SK-N-SH (cell line): Measurements from ENCODE around the gene MCTP2. TPM values are rescaled to one million over a fixed set of nuclear protein-coding genes. Genes with fewer than 3 reads are reported as not detected.

Experiments used
- CTCF ChIA-PET: fragments of 300-600, 350-600 bp; formaldehyde crosslinking; extraction: SDS; loops from one replicate; lab custom pipeline; 2021; lab: Yijun Ruan, JAX
- POLR2A ChIA-PET: fragments of 350-600 bp; sonication (Branson Sonifier 250); formaldehyde crosslinking; extraction: SDS; loops from one replicate; lab custom pipeline; 2020; ENCODE audit warnings: antibody characterized with exemption, inconsistent platforms; lab: Yijun Ruan, JAX
- DNase-seq: peaks from one replicate; pipeline ENCODE4 v3.0.0; 2012
- H2AFZ ChIP-seq: fragments of 200-600 bp; sonication (generic); 2 replicates; pipeline ENCODE4 v1.8.1; 2016; ENCODE audit warnings: antibody characterized with exemption, mild to moderate bottlenecking, low read depth
- H3F3A ChIP-seq: fragments of 200-600 bp; sonication (generic); replicated peaks from 2 replicates; pipeline ENCODE3; 2016; ENCODE audit warnings: antibody characterized with exemption, mild to moderate bottlenecking; ENCODE audit not compliant: insufficient read depth
- H3K27ac ChIP-seq, 2 experiments: fragments of 200-500 bp in 1 of 2; fragments of 200-600 bp in 1 of 2; sonication (Bioruptor generic) in 1 of 2; sonication (generic), shearing (Covaris generic) in 1 of 2; 2 replicates each; pipeline versions ENCODE4 v1.5.1 to v1.6.1; 2014 to 2016; ENCODE audit warnings: low read depth in 2 of 2, inconsistent platforms in 1 of 2, low read length in 1 of 2, mild to moderate bottlenecking in 1 of 2, mixed read lengths in 1 of 2
- H3K27me3 ChIP-seq: fragments of 200-600 bp; sonication (generic), shearing (Covaris generic); 2 replicates; pipeline ENCODE4 v1.6.1; 2016; ENCODE audit warnings: mixed run types; ENCODE audit not compliant: insufficient read depth
- H3K36me3 ChIP-seq, 2 experiments: fragments of 200-500 bp in 1 of 2; fragments of 200-600 bp in 1 of 2; sonication (Bioruptor generic) in 1 of 2; sonication (generic) in 1 of 2; replicated peaks in 1 of 2; 2 replicates each; pipeline versions ENCODE3 to v1.5.1; 2014 to 2016; ENCODE audit warnings: low read length in 1 of 2, mild to moderate bottlenecking in 1 of 2; ENCODE audit not compliant: insufficient read depth in 2 of 2, control insufficient read depth in 1 of 2
- H3K4me1 ChIP-seq, 2 experiments: fragments of 200-500 bp in 1 of 2; fragments of 200-600 bp in 1 of 2; sonication (Bioruptor generic) in 1 of 2; sonication (generic), shearing (Covaris generic) in 1 of 2; 2 replicates each; pipeline versions ENCODE4 v1.5.1 to v1.6.1; 2014 to 2016; ENCODE audit warnings: low read depth in 1 of 2, low read length in 1 of 2, mixed run types in 1 of 2; ENCODE audit not compliant: insufficient read depth in 2 of 2, control insufficient read depth in 1 of 2
- H3K4me2 ChIP-seq: fragments of 200-600 bp; sonication (generic), shearing (Covaris generic); 2 replicates; pipeline ENCODE4 v1.6.1; 2017; ENCODE audit warnings: mixed run types
- H3K4me3 ChIP-seq, 2 experiments: fragments of 200-500 bp in 1 of 2; fragments of 200-600 bp in 1 of 2; sonication (Bioruptor generic) in 1 of 2; sonication (generic), shearing (Covaris generic) in 1 of 2; 2 replicates each; pipeline versions ENCODE4 v1.5.1 to v1.8.1; 2014 to 2016; ENCODE audit warnings: low read depth in 2 of 2, inconsistent platforms in 1 of 2, low read length in 1 of 2, mild to moderate bottlenecking in 1 of 2, mixed read lengths in 1 of 2, moderate library complexity in 1 of 2
- H3K79me2 ChIP-seq: fragments of 200-600 bp; sonication (generic); 2 replicates; pipeline ENCODE4 v1.8.1; 2017; ENCODE audit warnings: mild to moderate bottlenecking; ENCODE audit not compliant: insufficient read depth
- H3K9ac ChIP-seq: fragments of 200-600 bp; sonication (generic); 2 replicates; pipeline ENCODE4 v1.6.1; 2017; ENCODE audit warnings: mixed run types
- H3K9me2 ChIP-seq: fragments of 200-600 bp; sonication (generic); 2 replicates; pipeline ENCODE4 v1.6.1; 2017; ENCODE audit warnings: mixed run types
- H3K9me3 ChIP-seq: fragments of 200-600 bp; sonication (generic); 2 replicates; pipeline ENCODE4 v1.6.1; 2017; ENCODE audit warnings: mixed run types, mild to moderate bottlenecking, moderate library complexity
- H4K20me1 ChIP-seq: fragments of 200-600 bp; sonication (generic); 2 replicates; pipeline ENCODE4 v1.6.1; 2017; ENCODE audit warnings: mild to moderate bottlenecking, mixed run types; ENCODE audit not compliant: insufficient read depth
- GABPA ChIP-seq: IDR thresholded peaks from 2 replicates; pipeline ENCODE4 v1.4.0; 2012; ENCODE audit warnings: low read depth, mild to moderate bottlenecking
- GATA2 ChIP-seq: sonication (generic); formaldehyde crosslinking; IDR thresholded peaks from 2 replicates; pipeline ENCODE4 v1.5.0; 2020; ENCODE audit warnings: mild to moderate bottlenecking, missing genetic modification reagents
- MEF2A ChIP-seq: IDR thresholded peaks from 2 replicates; pipeline ENCODE4 v1.4.0; 2012; ENCODE audit warnings: low read depth, borderline replicate concordance
- MXI1 ChIP-seq: IDR thresholded peaks from 2 replicates; pipeline ENCODE4 v1.6.1; 2012; ENCODE audit warnings: mild to moderate bottlenecking, low read depth, low read length, improper control_type of control experiment
- RCOR1 ChIP-seq: fragments of 150-350 bp; IDR thresholded peaks from 2 replicates; pipeline ENCODE4 v1.6.1; 2017; ENCODE audit warnings: antibody characterized with exemption, low read length
- RXRA ChIP-seq: IDR thresholded peaks from 2 replicates; pipeline ENCODE4 v1.4.0; 2012; ENCODE audit warnings: low read depth, mild to moderate bottlenecking, borderline replicate concordance
- SMC3 ChIP-seq: IDR thresholded peaks from 2 replicates; pipeline ENCODE4 v1.6.1; 2012; ENCODE audit warnings: low read depth, low read length, improper control_type of control experiment
- TAF1 ChIP-seq: IDR thresholded peaks from 2 replicates; pipeline ENCODE4 v1.6.1; 2012; ENCODE audit warnings: low read depth, mild to moderate bottlenecking, low read length, moderate library complexity, borderline replicate concordance
- WGBS: methylation state at CpG from one replicate; pipeline ENCODE4 v1.1.6; 2017; ENCODE audit warnings: low lambda C conversion rate; 5-methylcytosine and 5-hydroxymethylcytosine counted together
- polyA plus RNA-seq, 3 experiments: library from polyadenylated mRNA; depleted of rRNA; stranded (reverse); fragments of >200 nt; gene quantifications; 2 replicates each; pipeline ENCODE4 v1.2.3, GENCODE V29; 2012
- TF ChIP-seq, protein P1 (sequence below): fragments of 150-350 bp; IDR thresholded peaks from 2 replicates; pipeline ENCODE4 v1.6.1; 2017; ENCODE audit warnings: antibody characterized with exemption, low read length, low read depth, borderline replicate concordance
- TF ChIP-seq, protein P2 (sequence below): IDR thresholded peaks from 2 replicates; pipeline ENCODE4 v1.4.0; 2012; ENCODE audit warnings: low read depth, borderline replicate concordance
- TF ChIP-seq, protein P3 (sequence below): IDR thresholded peaks from 2 replicates; pipeline ENCODE4 v1.6.1; 2012; ENCODE audit warnings: mild to moderate bottlenecking, low read depth, low read length, moderate library complexity

The MCTP2 gene
- polyA plus RNA-seq, 1 of the 3 experiments (the other 2 are of a cell fraction), result 0.26 TPM

DNA sequence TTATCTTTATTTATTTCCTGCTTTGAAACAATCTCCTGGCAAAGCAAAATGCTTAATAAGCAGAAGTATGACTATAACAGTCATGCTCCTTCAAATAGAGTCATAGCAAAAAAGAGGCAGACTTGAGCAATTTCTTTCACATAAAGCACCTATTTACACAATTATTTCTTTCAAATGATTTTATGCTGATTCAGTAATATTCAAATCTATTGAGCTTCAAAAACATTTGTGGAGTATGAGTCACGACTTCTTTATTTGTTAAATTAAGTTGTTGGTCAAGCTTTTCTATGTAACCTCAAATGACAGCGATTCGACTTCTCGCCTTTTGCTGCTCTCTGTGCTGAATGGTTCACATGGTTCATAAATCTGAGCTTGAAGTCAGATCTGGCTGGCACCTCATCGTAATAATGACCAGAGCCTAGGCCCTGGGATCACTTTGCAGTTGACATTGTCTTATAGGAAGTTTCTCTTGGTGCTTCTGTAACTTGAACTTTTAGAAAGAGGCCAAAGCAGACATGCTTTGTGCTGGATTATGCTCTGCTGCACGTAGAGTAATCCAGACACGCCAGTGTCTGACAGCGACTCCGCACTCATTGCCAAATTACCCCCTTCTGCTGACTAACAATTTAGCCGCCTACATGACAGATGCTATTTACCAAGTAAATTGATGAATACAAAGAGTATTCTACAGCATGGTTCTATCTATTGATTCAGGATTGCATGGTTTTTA is 139.0 kb downstream of the MCTP2 start:
- Histone ChIP-seq H3K9me2 (no peaks in the 10 kb centered on the region), H3F3A (no peaks in the 10 kb centered on the region), H3K4me2 (no peak overlapping the region), H3K27ac (no peak overlapping the region), H3K9ac (no peak overlapping the region), H2AFZ (no peak overlapping the region), H3K9me3 (no peaks in the 10 kb centered on the region), H3K4me3 (no peak overlapping the region), H4K20me1 (no peaks in the 10 kb centered on the region), H3K79me2 (no peaks in the 10 kb centered on the region)
- ChIA-PET CTCF (interaction anchor here (0.9 to 1.1 kb wide), 2 partner anchors 13 to 17 kb away, joined by 3 to 5 read pairs; no protein-coding TSS in a partner anchor), POLR2A (no interaction called here)
- 64% methylated on average over 10 of the region's 10 CpGs for WGBS
- TF ChIP-seq TAF1, result no peak
- TF ChIP-seq RCOR1, result no peak
- no peak for TF ChIP-seq RXRA
- no peak for TF ChIP-seq GABPA
- TF ChIP-seq, protein P1, sequence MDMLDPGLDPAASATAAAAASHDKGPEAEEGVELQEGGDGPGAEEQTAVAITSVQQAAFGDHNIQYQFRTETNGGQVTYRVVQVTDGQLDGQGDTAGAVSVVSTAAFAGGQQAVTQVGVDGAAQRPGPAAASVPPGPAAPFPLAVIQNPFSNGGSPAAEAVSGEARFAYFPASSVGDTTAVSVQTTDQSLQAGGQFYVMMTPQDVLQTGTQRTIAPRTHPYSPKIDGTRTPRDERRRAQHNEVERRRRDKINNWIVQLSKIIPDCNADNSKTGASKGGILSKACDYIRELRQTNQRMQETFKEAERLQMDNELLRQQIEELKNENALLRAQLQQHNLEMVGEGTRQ, result no peak
- TF ChIP-seq MXI1, result no peak
- TF ChIP-seq, protein P2, sequence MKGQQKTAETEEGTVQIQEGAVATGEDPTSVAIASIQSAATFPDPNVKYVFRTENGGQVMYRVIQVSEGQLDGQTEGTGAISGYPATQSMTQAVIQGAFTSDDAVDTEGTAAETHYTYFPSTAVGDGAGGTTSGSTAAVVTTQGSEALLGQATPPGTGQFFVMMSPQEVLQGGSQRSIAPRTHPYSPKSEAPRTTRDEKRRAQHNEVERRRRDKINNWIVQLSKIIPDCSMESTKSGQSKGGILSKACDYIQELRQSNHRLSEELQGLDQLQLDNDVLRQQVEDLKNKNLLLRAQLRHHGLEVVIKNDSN, result no peak
- TF ChIP-seq, protein P3, sequence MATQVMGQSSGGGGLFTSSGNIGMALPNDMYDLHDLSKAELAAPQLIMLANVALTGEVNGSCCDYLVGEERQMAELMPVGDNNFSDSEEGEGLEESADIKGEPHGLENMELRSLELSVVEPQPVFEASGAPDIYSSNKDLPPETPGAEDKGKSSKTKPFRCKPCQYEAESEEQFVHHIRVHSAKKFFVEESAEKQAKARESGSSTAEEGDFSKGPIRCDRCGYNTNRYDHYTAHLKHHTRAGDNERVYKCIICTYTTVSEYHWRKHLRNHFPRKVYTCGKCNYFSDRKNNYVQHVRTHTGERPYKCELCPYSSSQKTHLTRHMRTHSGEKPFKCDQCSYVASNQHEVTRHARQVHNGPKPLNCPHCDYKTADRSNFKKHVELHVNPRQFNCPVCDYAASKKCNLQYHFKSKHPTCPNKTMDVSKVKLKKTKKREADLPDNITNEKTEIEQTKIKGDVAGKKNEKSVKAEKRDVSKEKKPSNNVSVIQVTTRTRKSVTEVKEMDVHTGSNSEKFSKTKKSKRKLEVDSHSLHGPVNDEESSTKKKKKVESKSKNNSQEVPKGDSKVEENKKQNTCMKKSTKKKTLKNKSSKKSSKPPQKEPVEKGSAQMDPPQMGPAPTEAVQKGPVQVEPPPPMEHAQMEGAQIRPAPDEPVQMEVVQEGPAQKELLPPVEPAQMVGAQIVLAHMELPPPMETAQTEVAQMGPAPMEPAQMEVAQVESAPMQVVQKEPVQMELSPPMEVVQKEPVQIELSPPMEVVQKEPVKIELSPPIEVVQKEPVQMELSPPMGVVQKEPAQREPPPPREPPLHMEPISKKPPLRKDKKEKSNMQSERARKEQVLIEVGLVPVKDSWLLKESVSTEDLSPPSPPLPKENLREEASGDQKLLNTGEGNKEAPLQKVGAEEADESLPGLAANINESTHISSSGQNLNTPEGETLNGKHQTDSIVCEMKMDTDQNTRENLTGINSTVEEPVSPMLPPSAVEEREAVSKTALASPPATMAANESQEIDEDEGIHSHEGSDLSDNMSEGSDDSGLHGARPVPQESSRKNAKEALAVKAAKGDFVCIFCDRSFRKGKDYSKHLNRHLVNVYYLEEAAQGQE, result no peak
- no peak for TF ChIP-seq MEF2A
- TF ChIP-seq GATA2, result no peak
- TF ChIP-seq, all 33 proteins: peak for 0
- H3K4me1 ChIP-seq, result no peaks in the 10 kb centered on the region; a peak in 1 of 4 replicates
- H3K36me3 ChIP-seq, result no peaks in the 10 kb centered on the region
- no peak for DNase-seq
- no peaks in the 10 kb centered on the region for H3K27me3 ChIP-seq

DNA sequence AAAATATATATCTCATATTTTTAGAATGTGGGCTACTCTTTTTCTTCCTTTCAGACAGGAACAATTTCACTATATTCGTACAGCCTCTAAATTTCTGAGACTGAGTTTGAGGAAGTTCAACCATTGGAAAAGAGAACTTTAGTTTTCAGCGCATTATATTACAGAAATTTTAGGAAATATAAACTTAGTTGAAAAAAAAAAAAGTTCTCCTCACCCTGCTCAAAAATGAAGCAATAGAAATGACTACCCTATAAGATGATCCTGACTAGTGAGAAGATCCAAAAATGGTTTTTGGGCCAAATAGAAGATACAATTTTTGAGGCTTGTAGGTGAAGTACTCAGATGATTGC is 139.6 kb downstream of the MCTP2 start:
- no peaks in the 10 kb centered on the region for H3K9me2 ChIP-seq
- H3K36me3 ChIP-seq, result no peaks in the 10 kb centered on the region
- no peaks in the 10 kb centered on the region for H3K27me3 ChIP-seq
- no peak for DNase-seq
- H4K20me1 ChIP-seq, result no peaks in the 10 kb centered on the region
- H3K4me1 ChIP-seq, result no peaks in the 10 kb centered on the region; a peak in 1 of 4 replicates
- H3F3A ChIP-seq, result no peaks in the 10 kb centered on the region
- no peak overlapping the region for H3K4me3 ChIP-seq
- 50% methylated on average over 2 of the region's 2 CpGs for WGBS
- H3K9ac ChIP-seq, result no peak overlapping the region
- H2AFZ ChIP-seq, result no peak overlapping the region
- POLR2A ChIA-PET, result no interaction called here
- no peak for TF ChIP-seq SMC3
- TF ChIP-seq, all 33 proteins: peak for 0
- Histone ChIP-seq H3K9me3 (no peaks in the 10 kb centered on the region), H3K27ac (no peak overlapping the region), H3K79me2 (no peaks in the 10 kb centered on the region), H3K4me2 (no peak overlapping the region)
- CTCF ChIA-PET, result no interaction called here
